SJSA1 (cell line): ENCODE data around the gene ACOT13. TPM values are rescaled to one million over a fixed set of nuclear protein-coding genes. Genes with fewer than 3 reads are reported as not detected.
"Not testable (repeated sequence)": the region's sequence is repeated elsewhere in the genome, so short reads cannot be mapped to it uniquely, and the experiment has no call there.

Experiments
- DNase-seq, 2 experiments: peaks; one replicate each; pipeline ENCODE4 v3.0.0-alpha.2; 2015 to 2020; ENCODE audit warnings: low spot score in 2 of 2, low read depth in 1 of 2
- H3K27ac ChIP-seq: fragments of 250-450 bp; sonication (Bioruptor Pico); 2 replicates; pipeline ENCODE4 v1.5.1; 2020; ENCODE audit warnings: mild to moderate bottlenecking, moderate library complexity
- H3K27me3 ChIP-seq: fragments of 250-450 bp; sonication (Bioruptor Pico); replicated peaks from 2 replicates; pipeline ENCODE4 v1.5.1; 2020; ENCODE audit warnings: mild to moderate bottlenecking, moderate library complexity
- H3K36me3 ChIP-seq: fragments of 250-450 bp; sonication (Bioruptor Pico); 2 replicates; pipeline ENCODE4 v1.5.1; 2020; ENCODE audit warnings: mild to moderate bottlenecking
- H3K4me1 ChIP-seq: fragments of 250-450 bp; sonication (Bioruptor Pico); replicated peaks from 2 replicates; pipeline ENCODE4 v1.6.1; 2021; ENCODE audit warnings: mild to moderate bottlenecking
- H3K4me3 ChIP-seq: fragments of 250-450 bp; sonication (Bioruptor Pico); 2 replicates; pipeline ENCODE4 v1.5.1; 2020; ENCODE audit warnings: mild to moderate bottlenecking
- H3K9me3 ChIP-seq: fragments of 250-450 bp; sonication (Bioruptor Pico); replicated peaks from 2 replicates; pipeline ENCODE4 v1.5.1; 2020; ENCODE audit warnings: mild to moderate bottlenecking
- total RNA-seq: library from RNA; depleted of rRNA; stranded (reverse); fragments of >200 nt; shearing (Covaris generic); gene quantifications from 2 replicates; pipeline ENCODE4 v1.2.3, GENCODE V29; 2014; rRNA removed

Gene ACOT13
- total RNA-seq, result 7.5 and 10.6 TPM in 2 replicates

GRCh38 chr6:24666641-24667377, at the start of gene ACOT13, which contains the start of gene TDP2:
Gene ACOT13 (plus strand): TSS chr6:24667077. CDS start chr6:24667264, 187 bp downstream.
Gene TDP2 (minus strand): TSS chr6:24666899. CDS start chr6:24666862, 37 bp downstream.
- H3K36me3 ChIP-seq, result peaks cover 32% of the 10 kb centered on the region
- no peaks in the 10 kb centered on the region for H3K9me3 ChIP-seq
- peak; percentile 97 for DNase-seq
- H3K4me3 ChIP-seq, result peak within 1 kb of the TSS; percentile 69
- peaks cover 13% of the 10 kb centered on the region for H3K4me1 ChIP-seq
- H3K27me3 ChIP-seq, result no peaks in the 10 kb centered on the region
- H3K27ac ChIP-seq, result peak within 1 kb of the TSS; percentile 60

- no peaks in the 10 kb centered on the region for H3K36me3 ChIP-seq
- H3K4me1 ChIP-seq, result no peaks in the 10 kb centered on the region
- no peak overlapping the region for H3K27ac ChIP-seq
- DNase-seq, result no peak
- H3K27me3 ChIP-seq, result peaks cover 7% of the 10 kb centered on the region; the same call in 1 of the 2 replicates
- H3K9me3 ChIP-seq, result no peaks in the 10 kb centered on the region
- no peak overlapping the region for H3K4me3 ChIP-seq
Observed at GRCh38 chr6:24619661-24620060, 47.2 kb upstream of the ACOT13 start.

- 0 out of 2 replicates have a peak, but pooled peaks cover 4% of the 10 kb centered on the region for H3K27me3 ChIP-seq
- H3K9me3 ChIP-seq, result no peaks in the 10 kb centered on the region
- H3K36me3 ChIP-seq, result no peaks in the 10 kb centered on the region
- no peak overlapping the region for H3K4me3 ChIP-seq
- H3K27ac ChIP-seq, result no peak overlapping the region
- H3K4me1 ChIP-seq, result no peaks in the 10 kb centered on the region
- no peak for DNase-seq
Observed at GRCh38 chr6:24620637-24621036, 46.2 kb upstream of the ACOT13 start.

- no peaks in the 10 kb centered on the region for H3K36me3 ChIP-seq
Observed at GRCh38 chr6:24621626-24622289, 45.1 kb upstream of the ACOT13 start.

GRCh38 chr6:24630856-24631505, 35.9 kb upstream of the ACOT13 start:
- Histone ChIP-seq H3K4me3 (no peak overlapping the region), H3K27me3 (peaks cover 4% of the 10 kb centered on the region), H3K36me3 (no peaks in the 10 kb centered on the region), H3K9me3 (no peaks in the 10 kb centered on the region; the same call in 1 of the 2 replicates), H3K4me1 (no peaks in the 10 kb centered on the region), H3K27ac (no peak overlapping the region)
- no peak for DNase-seq

More at GRCh38 chr6:24621626-24622289, 45.1 kb upstream of the ACOT13 start:
- H3K27me3 ChIP-seq, result 0 out of 2 replicates have a peak, but pooled peaks cover 4% of the 10 kb centered on the region
- no peaks in the 10 kb centered on the region for H3K9me3 ChIP-seq
- no peak for DNase-seq
- H3K27ac ChIP-seq, result no peak overlapping the region
- no peak overlapping the region for H3K4me3 ChIP-seq
- no peaks in the 10 kb centered on the region for H3K4me1 ChIP-seq

- Histone ChIP-seq H3K36me3 (no peaks in the 10 kb centered on the region), H3K9me3 (no peaks in the 10 kb centered on the region; the same call in 1 of the 2 replicates), H3K4me3 (no peak overlapping the region), H3K27ac (no peak overlapping the region), H3K4me1 (no peaks in the 10 kb centered on the region), H3K27me3 (peaks cover 4% of the 10 kb centered on the region)
- no peak for DNase-seq
Observed at GRCh38 chr6:24631671-24632070, 35.2 kb upstream of the ACOT13 start.

- no peak for DNase-seq
- H3K27me3 ChIP-seq, result peaks cover 4% of the 10 kb centered on the region
- no peaks in the 10 kb centered on the region for H3K36me3 ChIP-seq
- H3K4me3 ChIP-seq, result no peak overlapping the region
- H3K27ac ChIP-seq, result no peak overlapping the region
- H3K9me3 ChIP-seq, result no peaks in the 10 kb centered on the region; the same call in 1 of the 2 replicates
- no peaks in the 10 kb centered on the region for H3K4me1 ChIP-seq
Observed at GRCh38 chr6:24632573-24632972, 34.3 kb upstream of the ACOT13 start.

GRCh38 chr6:24636681-24637080, 30.2 kb upstream of the ACOT13 start:
- Histone ChIP-seq H3K9me3 (no peaks in the 10 kb centered on the region; the same call in none of the 2 replicates), H3K27me3 (peaks cover 4% of the 10 kb centered on the region), H3K36me3 (no peaks in the 10 kb centered on the region), H3K4me3 (no peak overlapping the region), H3K4me1 (no peaks in the 10 kb centered on the region), H3K27ac (no peak overlapping the region)
- no peak for DNase-seq

GRCh38 chr6:24640166-24640565, 26.7 kb upstream of the ACOT13 start:
- H3K27ac ChIP-seq, result no peak overlapping the region
- no peaks in the 10 kb centered on the region; the same call in none of the 2 replicates for H3K9me3 ChIP-seq
- H3K4me3 ChIP-seq, result no peak overlapping the region
- no peaks in the 10 kb centered on the region for H3K36me3 ChIP-seq
- H3K27me3 ChIP-seq, result peaks cover 10% of the 10 kb centered on the region
- no peaks in the 10 kb centered on the region for H3K4me1 ChIP-seq
- no peak for DNase-seq

GRCh38 chr6:24640631-24641030, 26.2 kb upstream of the ACOT13 start:
- not testable (repeated sequence) for DNase-seq, H3K27ac ChIP-seq, H3K9me3 ChIP-seq, H3K4me3 ChIP-seq, H3K4me1 ChIP-seq, H3K36me3 ChIP-seq
- peaks cover 14% of the 10 kb centered on the region for H3K27me3 ChIP-seq

GRCh38 chr6:24642061-24642460, 24.8 kb upstream of the ACOT13 start:
- peaks cover 15% of the 10 kb centered on the region for H3K4me1 ChIP-seq
- H3K9me3 ChIP-seq, result no peaks in the 10 kb centered on the region; the same call in 1 of the 2 replicates

GRCh38 chr6:24643920-24644319, 23.0 kb upstream of the ACOT13 start:
- Histone ChIP-seq H3K27me3 (peaks cover 14% of the 10 kb centered on the region; the same call in 1 of the 2 replicates), H3K27ac (no peak overlapping the region), H3K9me3 (no peaks in the 10 kb centered on the region; the same call in 1 of the 2 replicates), H3K4me1 (peaks cover 15% of the 10 kb centered on the region), H3K4me3 (no peak overlapping the region), H3K36me3 (no peaks in the 10 kb centered on the region)
- no peak for DNase-seq

More at GRCh38 chr6:24642061-24642460, 24.8 kb upstream of the ACOT13 start:
- no peak for DNase-seq
- Histone ChIP-seq H3K27ac (no peak overlapping the region), H3K36me3 (no peaks in the 10 kb centered on the region), H3K4me3 (no peak overlapping the region), H3K27me3 (peaks cover 14% of the 10 kb centered on the region; the same call in 1 of the 2 replicates)

- Histone ChIP-seq H3K4me3 (no peak overlapping the region), H3K9me3 (no peaks in the 10 kb centered on the region; the same call in 1 of the 2 replicates), H3K27me3 (peaks cover 14% of the 10 kb centered on the region; the same call in 1 of the 2 replicates), H3K27ac (no peak overlapping the region), H3K4me1 (peaks cover 15% of the 10 kb centered on the region), H3K36me3 (no peaks in the 10 kb centered on the region)
- no peak for DNase-seq
Observed at GRCh38 chr6:24644377-24644776, 22.5 kb upstream of the ACOT13 start.
